RWPE2 (cell line): ENCODE results near the gene MTCH2.
A peak's percentile ranks its signal among the peaks of the same experiment; 100 is the strongest.

Experiments
- ATAC-seq: fragments of 200-7000 bp; cut with Tn5 transposase; 3 replicates; pipeline ENCODE4 v1.9.1; 2021; ENCODE audit warnings: low read depth
- DNase-seq: peaks from one replicate; pipeline ENCODE4 v3.0.0-alpha.2; 2020; ENCODE audit warnings: low spot score
- H3K27ac ChIP-seq: fragments of 450-650 bp; 2 replicates; pipeline ENCODE4 v1.5.1; 2017; ENCODE audit warnings: mild to moderate bottlenecking; ENCODE audit not compliant: poor library complexity, severe bottlenecking
- H3K27me3 ChIP-seq: fragments of 250-450 bp; sonication (Bioruptor Pico); 2 replicates; pipeline ENCODE4 v1.5.1; 2021; ENCODE audit warnings: mild to moderate bottlenecking, moderate library complexity; ENCODE audit not compliant: insufficient read depth, poor library complexity, severe bottlenecking
- H3K36me3 ChIP-seq: fragments of 250-450 bp; sonication (Bioruptor Pico); 2 replicates; pipeline ENCODE4 v1.5.1; 2020; ENCODE audit warnings: low read depth, mild to moderate bottlenecking, moderate library complexity
- H3K4me1 ChIP-seq: fragments of 250-450 bp; sonication (Bioruptor Pico); 2 replicates; pipeline ENCODE4 v1.5.1; 2021; ENCODE audit warnings: mild to moderate bottlenecking, moderate library complexity; ENCODE audit not compliant: insufficient read depth, poor library complexity, severe bottlenecking
- H3K4me3 ChIP-seq: fragments of 250-450 bp; sonication (Bioruptor Pico); 2 replicates; pipeline ENCODE4 v1.5.1; 2021; ENCODE audit warnings: mild to moderate bottlenecking, moderate library complexity; ENCODE audit not compliant: severe bottlenecking
- H3K9me3 ChIP-seq: fragments of 250-450 bp; sonication (Bioruptor Pico); 2 replicates; pipeline ENCODE4 v1.5.1; 2021; ENCODE audit warnings: mild to moderate bottlenecking, moderate library complexity; ENCODE audit not compliant: severe bottlenecking
- CTCF ChIP-seq: fragments of 450-650 bp; IDR thresholded peaks from one replicate; pipeline ENCODE4 v1.5.1; 2017; ENCODE audit warnings: mild to moderate bottlenecking, moderate library complexity; ENCODE audit not compliant: poor library complexity, severe bottlenecking

The MTCH2 gene

GRCh38 chr11:47593492-47593933, 48.8 kb downstream of the MTCH2 start:
- TF ChIP-seq CTCF, result no peak
- Histone ChIP-seq H3K27me3 (peaks cover 37% of the 10 kb centered on the region), H3K27ac (no peak overlapping the region), H3K9me3 (no peaks in the 10 kb centered on the region), H3K4me3 (no peak overlapping the region), H3K4me1 (no peaks in the 10 kb centered on the region), H3K36me3 (no peaks in the 10 kb centered on the region)
- DNase-seq (no peak), ATAC-seq (peak; percentile 15; the same call in 1 of the 3 replicates)

GRCh38 chr11:47592970-47593369, 49.4 kb downstream of the MTCH2 start:
- no peak overlapping the region for H3K4me3 ChIP-seq
- no peaks in the 10 kb centered on the region for H3K36me3 ChIP-seq
- no peaks in the 10 kb centered on the region for H3K4me1 ChIP-seq
- no peak for TF ChIP-seq CTCF
- DNase-seq, result no peak
- peaks cover 37% of the 10 kb centered on the region for H3K27me3 ChIP-seq
- H3K9me3 ChIP-seq, result no peaks in the 10 kb centered on the region
- no peak for ATAC-seq
- H3K27ac ChIP-seq, result no peak overlapping the region

- TF ChIP-seq CTCF, result no peak
- no peak for DNase-seq
- ATAC-seq, result no peak
- Histone ChIP-seq H3K27me3 (peaks cover 37% of the 10 kb centered on the region), H3K4me1 (no peaks in the 10 kb centered on the region), H3K4me3 (no peak overlapping the region), H3K27ac (no peak overlapping the region), H3K36me3 (no peaks in the 10 kb centered on the region), H3K9me3 (no peaks in the 10 kb centered on the region)
Observed at GRCh38 chr11:47592251-47592650, 50.1 kb downstream of the MTCH2 start.

- no peak for ATAC-seq
- DNase-seq, result no peak
- H3K4me3 ChIP-seq, result no peak overlapping the region
- peaks cover 37% of the 10 kb centered on the region for H3K27me3 ChIP-seq
- no peaks in the 10 kb centered on the region for H3K4me1 ChIP-seq
- H3K27ac ChIP-seq, result no peak overlapping the region
- no peak for TF ChIP-seq CTCF
- H3K9me3 ChIP-seq, result no peaks in the 10 kb centered on the region
- H3K36me3 ChIP-seq, result no peaks in the 10 kb centered on the region
Observed at GRCh38 chr11:47591764-47592163, 50.6 kb downstream of the MTCH2 start.

GRCh38 chr11:47589977-47590861, 52.1 kb downstream of the MTCH2 start:
- no peak for DNase-seq
- TF ChIP-seq CTCF, result no peak
- ATAC-seq, result no peak
- Histone ChIP-seq H3K36me3 (no peaks in the 10 kb centered on the region), H3K9me3 (no peaks in the 10 kb centered on the region), H3K27ac (no peak overlapping the region), H3K4me3 (no peak overlapping the region), H3K4me1 (no peaks in the 10 kb centered on the region), H3K27me3 (peaks cover 35% of the 10 kb centered on the region)
